Inflammatory macrophage (primary cell): Measurements from ENCODE around the gene POU2F1.

Source experiments
- DNase-seq, 2 donors: peaks; one replicate each; pipeline ENCODE4 v3.0.0-alpha.2; 2020 to 2022

POU2F1 gene

GRCh38 chr1:167369175-167369574 is 148.5 kb downstream of the POU2F1 start:
- DNase-seq = no peak

GRCh38 chr1:167369933-167370332 is 149.2 kb downstream of the POU2F1 start:
- no peak for DNase-seq

DNA sequence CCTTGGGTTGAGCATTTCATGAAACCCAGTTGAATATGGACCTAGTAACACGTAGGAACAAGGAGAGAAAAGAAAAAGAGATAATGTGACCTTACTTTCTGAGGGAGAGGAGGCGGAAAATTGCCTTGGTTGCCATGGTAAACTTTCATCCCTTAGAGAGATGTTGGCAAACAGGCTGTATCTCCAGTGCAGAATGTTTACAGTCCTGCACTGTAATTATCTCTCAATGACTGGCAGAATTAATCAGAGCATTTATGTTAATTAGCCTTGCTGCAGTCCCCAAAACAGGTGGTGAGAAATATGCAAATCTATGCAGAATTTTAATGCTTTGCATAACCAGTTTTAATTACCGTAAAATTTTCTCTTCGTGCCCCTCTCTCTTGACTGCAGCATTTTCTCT is 150.3 kb downstream of the POU2F1 start:
- DNase-seq = no peak

GRCh38 chr1:167373398-167373797 is 152.7 kb downstream of the POU2F1 start:
- no peak for DNase-seq

- DNase-seq = no peak
Observed at GRCh38 chr1:167373986-167374385, 153.3 kb downstream of the POU2F1 start.

GRCh38 chr1:167375949-167376348 is 155.3 kb downstream of the POU2F1 start:
- no peak for DNase-seq

DNA sequence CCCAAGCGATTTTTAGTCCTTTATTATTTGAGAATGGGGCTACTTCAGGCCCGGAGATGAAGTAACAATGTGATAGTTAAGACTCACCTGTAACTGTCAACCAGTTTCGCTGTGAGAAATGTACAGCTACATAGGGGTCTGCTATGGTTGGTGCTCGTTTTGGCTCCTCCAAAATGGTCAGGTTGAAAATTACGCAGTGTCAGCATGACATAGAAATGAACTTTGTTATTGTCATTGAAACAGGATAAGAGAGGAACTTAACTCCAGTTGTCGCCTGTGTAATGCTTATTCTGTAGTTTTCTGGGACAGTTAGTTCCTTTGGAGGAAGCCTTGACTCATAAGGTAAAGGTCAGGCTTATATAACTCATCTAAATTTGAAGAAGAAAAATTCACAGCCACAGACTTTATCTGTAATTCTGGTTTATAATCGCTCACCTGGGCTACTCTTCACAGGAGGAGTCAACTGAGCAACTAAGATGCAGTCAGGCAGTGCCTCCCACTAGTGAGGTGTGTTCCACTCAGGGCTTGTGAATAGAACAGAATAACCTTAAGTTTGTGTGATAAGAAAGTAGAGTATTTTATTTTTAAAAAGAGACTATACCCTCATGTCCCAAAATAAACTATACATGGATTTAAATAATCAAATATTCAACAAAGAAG is 166.7 kb downstream of the POU2F1 start:
- DNase-seq = peak; percentile 65

DNA sequence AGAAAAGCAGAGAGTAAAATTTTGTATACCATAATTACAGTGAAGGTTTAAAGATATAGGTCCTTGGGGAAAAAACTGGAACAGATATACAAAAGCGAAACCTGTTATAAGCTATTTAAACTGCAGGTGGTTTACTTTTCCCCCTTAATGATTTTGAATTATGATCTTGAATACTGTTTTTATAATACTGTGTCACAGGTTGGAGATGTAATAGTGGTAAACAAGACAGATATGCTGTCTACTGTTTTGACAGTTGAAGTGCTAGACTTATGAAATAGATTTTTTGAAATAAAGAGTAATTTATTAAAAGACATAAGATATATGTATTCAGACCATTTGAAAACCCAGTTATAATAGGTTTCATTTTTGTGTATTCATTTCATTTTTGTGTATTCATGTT is 168.3 kb downstream of the POU2F1 start:
- no peak for DNase-seq

- DNase-seq = no peak
Observed at GRCh38 chr1:167392200-167392696, 171.6 kb downstream of the POU2F1 start.

DNA sequence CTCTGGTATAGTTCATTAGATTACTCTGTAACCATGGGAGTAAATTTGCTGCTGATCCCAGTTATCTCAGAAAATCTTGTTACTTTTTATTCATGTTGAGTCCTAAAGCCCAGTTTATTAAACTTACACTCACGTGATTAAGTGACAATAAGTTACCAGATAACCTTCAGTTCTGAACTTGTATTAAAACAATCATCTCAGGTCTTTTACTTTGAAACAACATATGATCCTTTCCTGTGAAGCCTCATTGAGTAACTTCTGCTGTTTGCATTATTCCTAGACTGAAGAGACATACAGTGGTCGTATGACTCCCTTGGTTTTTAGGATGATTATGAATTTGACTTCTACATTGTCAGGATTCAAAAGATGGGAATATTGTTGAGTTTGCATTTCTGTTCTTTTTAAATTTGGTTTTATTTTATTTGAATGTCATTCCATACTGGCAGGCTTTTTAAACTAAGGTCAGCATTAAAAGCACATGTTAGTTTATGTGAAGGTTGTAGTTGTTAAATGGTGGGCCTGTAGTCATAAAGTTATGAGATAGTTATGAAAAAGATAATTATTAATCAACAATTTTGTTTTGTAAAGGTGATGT is 179.8 kb downstream of the POU2F1 start:
- no peak for DNase-seq

DNA sequence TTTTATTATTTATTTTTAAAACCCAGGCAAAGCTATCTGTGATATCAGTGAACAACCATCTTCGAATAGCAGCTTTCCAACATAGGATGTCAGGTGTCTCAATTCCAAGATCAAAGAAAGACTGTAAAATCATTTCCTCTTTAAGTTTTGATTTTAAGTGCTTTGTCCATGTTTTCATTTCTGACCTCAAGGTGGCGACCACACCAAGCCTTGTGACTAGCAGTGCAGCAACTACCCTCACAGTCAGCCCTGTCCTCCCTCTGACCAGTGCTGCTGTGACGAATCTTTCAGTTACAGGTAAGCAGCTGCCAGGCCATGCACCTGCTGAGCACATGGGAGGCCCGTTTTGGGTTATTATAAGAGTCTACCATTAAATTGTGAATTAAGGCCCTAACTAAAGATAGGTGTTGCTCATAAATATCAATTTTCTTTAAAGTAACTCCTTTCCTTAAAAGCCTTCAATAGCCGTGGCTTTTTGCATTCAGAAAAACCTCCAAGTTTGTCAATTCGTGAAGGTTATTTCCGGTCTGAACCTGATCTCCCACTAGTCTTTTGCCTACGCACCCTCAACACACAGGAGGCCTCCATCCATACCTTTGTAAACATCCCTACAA is 180.7 kb downstream of the POU2F1 start:
- DNase-seq = peak; percentile 36 to 51

GRCh38 chr1:167404161-167404888 is 183.6 kb downstream of the POU2F1 start:
- no peak for DNase-seq

DNA sequence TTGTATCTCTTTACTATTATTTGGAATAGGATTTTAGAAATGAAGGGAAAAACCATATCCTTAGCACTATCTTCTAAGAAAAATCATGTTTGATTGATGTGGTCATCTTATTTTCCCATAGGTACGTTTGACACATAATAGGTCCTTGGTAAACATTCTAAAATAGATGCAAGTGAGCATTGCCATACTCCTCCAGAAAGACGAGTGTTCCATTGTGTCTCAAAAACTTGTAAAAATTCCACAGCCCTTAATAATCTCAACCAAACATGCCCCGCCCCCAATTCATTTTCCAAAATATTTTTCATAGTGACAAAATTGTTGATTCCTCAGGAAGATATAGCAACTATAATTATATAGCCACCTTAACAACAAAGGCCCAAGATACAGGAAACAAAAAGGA is 184.2 kb downstream of the POU2F1 start:
- DNase-seq = no peak

DNA sequence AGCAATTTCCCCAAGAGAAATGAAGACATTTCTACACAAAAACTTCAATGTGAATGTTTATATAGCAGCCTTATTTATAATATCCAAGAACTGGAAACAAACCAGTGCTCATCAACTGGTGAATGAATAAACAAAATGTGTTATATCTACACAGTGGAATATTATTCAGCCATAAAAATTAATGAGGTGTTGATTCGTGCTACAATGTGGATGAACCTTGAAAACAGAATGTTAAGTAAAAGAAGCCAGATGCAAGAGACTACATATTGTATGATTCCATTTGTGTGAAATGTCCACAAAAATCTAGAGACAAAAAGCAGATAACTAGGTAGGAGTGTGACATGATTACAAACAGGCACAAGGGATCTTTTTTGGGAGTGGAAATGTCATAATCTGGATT is 187.7 kb downstream of the POU2F1 start:
- DNase-seq = no peak

- no peak for DNase-seq
Observed at GRCh38 chr1:167409183-167409582, 188.5 kb downstream of the POU2F1 start.

DNA sequence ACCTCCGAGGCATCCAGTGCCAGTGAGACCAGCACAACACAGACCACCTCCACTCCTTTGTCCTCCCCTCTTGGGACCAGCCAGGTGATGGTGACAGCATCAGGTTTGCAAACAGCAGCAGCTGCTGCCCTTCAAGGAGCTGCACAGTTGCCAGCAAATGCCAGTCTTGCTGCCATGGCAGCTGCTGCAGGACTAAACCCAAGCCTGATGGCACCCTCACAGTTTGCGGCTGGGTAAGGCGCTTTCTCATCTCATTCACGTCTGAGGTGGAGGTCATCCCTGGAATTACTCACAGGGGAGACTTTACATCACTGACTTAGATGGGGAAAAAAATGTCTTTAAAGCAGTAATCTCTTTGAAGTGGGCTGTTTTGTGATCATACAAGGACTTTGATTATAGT is 191.4 kb downstream of the POU2F1 start:
- DNase-seq = no peak

- DNase-seq = no peak
Observed at GRCh38 chr1:167412920-167413319, 192.2 kb downstream of the POU2F1 start.

DNA sequence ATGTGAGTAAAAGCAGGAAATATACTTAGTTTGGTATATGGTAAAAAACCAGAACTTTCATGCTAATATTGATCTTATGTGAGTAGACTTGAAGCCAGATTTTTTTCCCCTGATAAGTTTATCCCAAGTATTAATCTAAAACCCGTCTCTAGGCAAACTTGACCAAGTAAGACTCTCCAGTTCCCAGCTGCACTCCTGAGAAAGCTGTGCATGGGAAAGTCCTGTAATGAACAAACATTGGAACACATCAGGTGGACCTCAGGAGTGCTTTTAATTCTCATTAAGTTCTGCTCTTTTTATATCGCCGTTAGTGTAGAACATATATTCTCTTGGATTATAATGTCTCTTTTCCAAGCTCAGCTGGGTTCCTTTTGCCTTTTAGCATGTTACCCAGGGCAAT is 192.6 kb downstream of the POU2F1 start:
- DNase-seq = no peak

- peak in 1 of 2 donors; percentile 3 for DNase-seq
Observed at GRCh38 chr1:167416506-167416905, 195.8 kb downstream of the POU2F1 start.

- DNase-seq = no peak
Observed at GRCh38 chr1:167418391-167418790, 197.7 kb downstream of the POU2F1 start.

GRCh38 chr1:167419245-167419644 is 198.6 kb downstream of the POU2F1 start:
- no peak for DNase-seq

DNA sequence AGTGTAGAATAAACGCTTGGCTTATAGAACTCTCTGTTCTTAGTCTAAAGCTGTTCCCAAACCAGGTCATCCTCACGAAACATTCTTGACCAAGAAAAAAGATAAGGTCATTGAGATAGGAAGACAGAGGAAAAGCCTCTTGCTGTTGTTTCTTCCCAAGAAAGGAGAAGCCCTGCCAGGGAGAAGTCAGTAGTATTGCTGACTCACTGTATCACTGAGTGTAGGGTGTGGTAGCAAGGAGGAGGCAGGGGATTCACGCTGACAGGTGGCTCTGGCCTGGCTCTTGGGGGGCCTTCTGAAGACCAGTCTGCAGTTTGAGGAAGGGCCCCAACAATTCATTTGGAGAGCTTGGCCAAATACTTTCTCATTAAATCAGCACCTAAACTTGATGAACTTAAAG is 199.8 kb downstream of the POU2F1 start:
- peak; percentile 26 to 33 for DNase-seq
